ENCODE results near the gene CCNJL.

GRCh38 chr5:160231783-160232342 is 80.5 kb downstream of the CCNJL start:
- TF ChIP-seq CTCF (IDR thresholded peaks at IDR 0.05 in 4 of 5, conservative IDR thresholded peaks at IDR 0.05 in 1 of 5) (no peak), POLR2A (IDR thresholded peaks at IDR 0.05) (no peak)
